Kidney (tissue), 14 donors: ENCODE results near the gene ATP8A2. TPM values are rescaled to one million over a fixed set of nuclear protein-coding genes. Genes with fewer than 3 reads are reported as not detected.

ENCODE experiments used
- DNase-seq, 5 donors: peaks; one replicate each; pipeline ENCODE4 v3.0.0-alpha.2; 2013 to 2020
- FAIRE-seq: peaks from 2 replicates; lab custom pipeline; 2012; peaks lifted over from hg19 to GRCh38; lab: Jason Lieb, UNC
- H3K27ac ChIP-seq, 2 donors: one replicate each; pipeline ENCODE4 v1.7.0; 2013; ENCODE audit warnings: low read depth in 2 of 2, low read length in 2 of 2, inconsistent platforms in 1 of 2
- H3K27me3 ChIP-seq: one replicate; pipeline ENCODE4 v1.7.1; 2013; ENCODE audit warnings: low read length, inconsistent platforms; ENCODE audit not compliant: control insufficient read depth, insufficient read depth
- H3K36me3 ChIP-seq, 3 donors: one replicate each; pipeline versions ENCODE4 v1.7.0 to v1.7.1; 2013; ENCODE audit warnings: low read length in 3 of 3, control low read depth in 1 of 3, inconsistent platforms in 1 of 3; ENCODE audit not compliant: insufficient read depth in 3 of 3, control insufficient read depth in 2 of 3
- H3K4me1 ChIP-seq, 3 donors: one replicate each; pipeline versions ENCODE4 v1.7.0 to v1.7.1; 2013; ENCODE audit warnings: low read length in 3 of 3, inconsistent platforms in 1 of 3, low read depth in 1 of 3; ENCODE audit not compliant: control insufficient read depth in 2 of 3, insufficient read depth in 2 of 3
- H3K4me3 ChIP-seq, 3 donors: one replicate each; pipeline versions ENCODE4 v1.7.0 to v1.8.1; 2013; ENCODE audit warnings: low read length in 3 of 3, control low read depth in 1 of 3, inconsistent platforms in 1 of 3
- H3K9ac ChIP-seq, 3 donors: one replicate each; pipeline versions ENCODE4 v1.7.0 to v1.7.1; 2013; ENCODE audit warnings: low read length in 3 of 3, control low read depth in 1 of 3, inconsistent platforms in 1 of 3
- H3K9me3 ChIP-seq, 3 donors: one replicate each; pipeline versions ENCODE4 v1.7.0 to v1.7.1; 2013; ENCODE audit warnings: low read length in 3 of 3, control low read depth in 1 of 3, inconsistent platforms in 1 of 3; ENCODE audit not compliant: control insufficient read depth in 2 of 3, insufficient read depth in 1 of 3
- intact Hi-C: fragments of 100-400 bp; cut with DNase I; formaldehyde crosslinking; loops from one replicate; pipeline ENCODE4 v1.11.1; 2022
- polyA plus RNA-seq: library from polyadenylated mRNA; stranded (reverse); fragments of 350-450 nt; fragmentation: Illumina TruSeq; extraction: RNeasy Lipid Tissue Mini Kit (QIAGEN cat#74804); gene quantifications from one replicate; pipeline ENCODE4 v1.2.3, GENCODE V29; 2014; ENCODE audit warnings: low read depth, low replicate concordance; ENCODE audit not compliant: insufficient read depth
- total RNA-seq: library from RNA; stranded (reverse); fragmentation: NEBNext Ultra II Directional; extraction: Animal tissue kit (Norgen Biotek cat#: 25700); gene quantifications from one replicate; pipeline ENCODE4 v1.2.1, GENCODE V29; 2021
- TF ChIP-seq, protein P1 (sequence below): IDR thresholded peaks from 3 replicates; pipeline ENCODE4 v1.5.1; 2012; ENCODE audit warnings: mild to moderate bottlenecking, moderate library complexity, borderline replicate concordance; ENCODE audit not compliant: insufficient read depth; ENCODE audit errors: extremely low read depth
- donor health status: control.
- donor health status: control.
- donor health status: control.
- donor health status: control.
- donor health status: control.
- donor health status: DM: yes; HTN: yes; CAD: no.
- donor health status: Normal renal cell carcinoma (clear cell type).

Gene ATP8A2
- total and polyA plus RNA-seq, 2 donors from 2014 or later = 0.50 to 0.73 TPM

DNA sequence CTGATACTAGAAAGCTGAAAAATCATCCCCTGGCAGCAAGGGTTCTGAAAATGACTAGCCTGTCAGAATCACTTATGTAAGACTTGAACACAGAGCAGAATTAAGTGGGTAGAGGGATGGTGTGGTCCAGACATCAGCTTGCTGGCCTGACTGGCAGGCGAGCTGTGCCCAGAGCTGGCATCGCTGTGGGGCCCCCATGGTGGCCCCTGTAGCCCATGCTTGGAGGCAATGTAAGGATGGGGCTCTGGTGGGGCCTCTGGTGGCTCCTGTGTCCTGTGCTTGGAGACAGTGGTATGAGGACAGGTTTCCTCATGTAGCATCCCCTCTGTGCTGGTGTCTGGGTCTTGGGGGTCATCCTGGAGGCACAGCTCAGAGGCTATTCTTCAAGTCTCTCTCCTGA, 347.9 kb downstream of the ATP8A2 start:
- TF ChIP-seq, protein P1, sequence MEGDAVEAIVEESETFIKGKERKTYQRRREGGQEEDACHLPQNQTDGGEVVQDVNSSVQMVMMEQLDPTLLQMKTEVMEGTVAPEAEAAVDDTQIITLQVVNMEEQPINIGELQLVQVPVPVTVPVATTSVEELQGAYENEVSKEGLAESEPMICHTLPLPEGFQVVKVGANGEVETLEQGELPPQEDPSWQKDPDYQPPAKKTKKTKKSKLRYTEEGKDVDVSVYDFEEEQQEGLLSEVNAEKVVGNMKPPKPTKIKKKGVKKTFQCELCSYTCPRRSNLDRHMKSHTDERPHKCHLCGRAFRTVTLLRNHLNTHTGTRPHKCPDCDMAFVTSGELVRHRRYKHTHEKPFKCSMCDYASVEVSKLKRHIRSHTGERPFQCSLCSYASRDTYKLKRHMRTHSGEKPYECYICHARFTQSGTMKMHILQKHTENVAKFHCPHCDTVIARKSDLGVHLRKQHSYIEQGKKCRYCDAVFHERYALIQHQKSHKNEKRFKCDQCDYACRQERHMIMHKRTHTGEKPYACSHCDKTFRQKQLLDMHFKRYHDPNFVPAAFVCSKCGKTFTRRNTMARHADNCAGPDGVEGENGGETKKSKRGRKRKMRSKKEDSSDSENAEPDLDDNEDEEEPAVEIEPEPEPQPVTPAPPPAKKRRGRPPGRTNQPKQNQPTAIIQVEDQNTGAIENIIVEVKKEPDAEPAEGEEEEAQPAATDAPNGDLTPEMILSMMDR = no peak
- no peaks in the 10 kb centered on the region for H3K36me3 ChIP-seq
- H3K4me3 ChIP-seq = no peak overlapping the region
- H3K9ac ChIP-seq = no peak overlapping the region
- no peak for DNase-seq
- FAIRE-seq = no peak
- no peaks in the 10 kb centered on the region for H3K27me3 ChIP-seq
- no peaks in the 10 kb centered on the region for H3K4me1 ChIP-seq
- intact Hi-C loops = no loop called here
- H3K27ac ChIP-seq = no peak overlapping the region
- peaks cover 0 to 5% (median 0%) of the 10 kb centered on the region in 3 donors for H3K9me3 ChIP-seq

DNA sequence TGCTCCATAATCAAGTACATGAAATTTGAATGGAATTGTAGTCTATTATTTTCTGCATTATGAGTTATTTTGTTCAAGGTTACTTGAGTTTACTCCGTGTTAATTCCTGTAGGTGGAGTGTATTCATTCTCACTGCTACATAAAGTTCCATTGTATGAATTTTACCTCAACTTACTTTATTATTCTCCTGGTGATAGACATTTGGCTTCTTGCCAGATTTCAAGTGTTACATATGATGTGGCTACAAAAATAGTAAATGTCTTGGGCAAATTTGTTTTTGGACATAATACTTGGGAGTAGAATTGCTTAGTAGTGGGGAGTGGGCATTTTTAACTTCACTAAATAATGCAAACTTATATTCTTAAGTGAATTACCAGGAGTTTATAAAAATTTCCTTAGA, 351.1 kb downstream of the ATP8A2 start:
- TF ChIP-seq, protein P1 = no peak
- no peak overlapping the region for H3K4me3 ChIP-seq
- DNase-seq (no peak), FAIRE-seq (no peak)
- no peak overlapping the region for H3K27ac ChIP-seq
- no peaks in the 10 kb centered on the region for H3K4me1 ChIP-seq
- H3K36me3 ChIP-seq = no peaks in the 10 kb centered on the region
- H3K27me3 ChIP-seq = no peaks in the 10 kb centered on the region
- H3K9ac ChIP-seq = no peak overlapping the region
- H3K9me3 ChIP-seq = peaks cover 0 to 5% (median 0%) of the 10 kb centered on the region in 3 donors
- intact Hi-C loops = no loop called here

DNA sequence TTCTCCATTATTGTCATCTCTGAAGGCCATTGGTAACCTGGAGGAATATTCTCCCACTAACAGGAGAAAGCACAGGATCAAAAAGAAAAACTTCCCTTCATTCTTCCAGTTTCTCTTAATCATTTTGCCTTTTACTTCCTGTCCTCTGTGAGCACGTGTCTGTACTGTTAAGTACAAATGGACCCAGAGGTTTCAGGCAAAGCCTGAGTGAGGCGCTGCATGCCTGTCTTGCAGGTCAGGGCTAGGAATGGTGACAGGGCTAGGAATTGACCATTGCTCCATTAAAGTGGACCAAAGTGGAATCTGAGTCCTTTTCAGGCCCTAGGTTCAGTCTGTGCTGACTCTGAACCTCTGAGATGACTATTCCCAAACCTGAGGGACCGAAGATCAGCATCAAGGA, 353.3 kb downstream of the ATP8A2 start:
- intact Hi-C loops = no loop called here
- Histone ChIP-seq H3K4me1 (no peaks in the 10 kb centered on the region), H3K4me3 (no peak overlapping the region), H3K27me3 (no peaks in the 10 kb centered on the region), H3K9ac (no peak overlapping the region), H3K9me3 (peaks cover 0 to 5% (median 0%) of the 10 kb centered on the region in 3 donors), H3K27ac (no peak overlapping the region), H3K36me3 (no peaks in the 10 kb centered on the region)
- TF ChIP-seq, protein P1 = no peak
- DNase-seq (no peak), FAIRE-seq (no peak)

DNA sequence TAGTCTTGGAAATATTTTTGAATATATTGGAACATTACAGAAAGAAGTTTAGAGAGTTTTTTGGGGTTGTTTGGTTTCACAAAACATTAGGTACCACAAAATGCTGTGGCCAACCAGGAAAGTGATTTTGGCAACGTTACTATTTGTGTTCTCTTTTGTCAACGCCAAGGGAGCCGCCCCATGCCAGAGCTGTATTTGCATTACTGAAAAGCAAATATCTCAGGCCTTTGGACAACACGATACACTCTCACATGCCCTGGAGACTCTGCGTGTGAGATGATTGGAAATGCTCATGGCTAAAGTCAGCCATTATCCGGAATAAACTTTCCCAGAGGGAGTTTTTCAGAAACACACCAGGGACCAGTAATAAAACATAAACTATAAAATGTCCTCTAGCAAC, 355.5 kb downstream of the ATP8A2 start:
- H3K9me3 ChIP-seq = no peaks in the 10 kb centered on the region
- TF ChIP-seq, protein P1 = no peak
- intact Hi-C loops = no loop called here
- H3K27me3 ChIP-seq = no peaks in the 10 kb centered on the region
- H3K27ac ChIP-seq = no peak overlapping the region
- H3K4me3 ChIP-seq = no peak overlapping the region
- H3K4me1 ChIP-seq = no peaks in the 10 kb centered on the region
- H3K9ac ChIP-seq = no peak overlapping the region
- H3K36me3 ChIP-seq = no peaks in the 10 kb centered on the region
- no peak for FAIRE-seq
- DNase-seq = no peak
